CD14-positive monocyte (primary cell): ENCODE data around the gene MRNIP. TPM values are rescaled to one million over a fixed set of nuclear protein-coding genes. Genes with fewer than 3 reads are reported as not detected.
A peak's percentile ranks its signal among the peaks of the same experiment; 100 is the strongest.

ENCODE experiments used
- DNase-seq, 3 donors: peaks; one replicate each; pipeline ENCODE4 v3.0.0-alpha.2; 2011 to 2022
- H2AFZ ChIP-seq: 2 replicates; pipeline ENCODE4 v1.6.0; 2012; ENCODE audit warnings: mild to moderate bottlenecking, low read depth, low read length, inconsistent platforms; ENCODE audit not compliant: insufficient read depth, poor library complexity, severe bottlenecking
- H3K27ac ChIP-seq, 2 donors: 1 replicate in 1 of 2; 2 replicates in 1 of 2; pipeline ENCODE4 v1.5.1; 2012 to 2013; ENCODE audit warnings: low read length in 2 of 2, control low read depth in 1 of 2, inconsistent platforms in 1 of 2, low read depth in 1 of 2, mild to moderate bottlenecking in 1 of 2
- H3K27me3 ChIP-seq, 2 donors: one replicate each; pipeline versions ENCODE4 v1.6.0 to v1.6.1; 2011 to 2013; ENCODE audit warnings: low read length in 2 of 2; ENCODE audit not compliant: control insufficient read depth in 2 of 2, insufficient read depth in 2 of 2
- H3K36me3 ChIP-seq, 2 donors: replicated peaks in 1 of 2; 1 replicate in 1 of 2; 2 replicates in 1 of 2; pipeline versions ENCODE4 v1.5.1 to v1.6.1; 2012 to 2013; ENCODE audit warnings: low read length in 2 of 2, control low read depth in 1 of 2, inconsistent platforms in 1 of 2, mild to moderate bottlenecking in 1 of 2; ENCODE audit not compliant: insufficient read depth in 2 of 2, control insufficient read depth in 1 of 2
- H3K4me1 ChIP-seq, 2 donors: 1 replicate in 1 of 2; 2 replicates in 1 of 2; pipeline versions ENCODE4 v1.5.1 to v1.6.1; 2012 to 2013; ENCODE audit warnings: low read length in 2 of 2, control low read depth in 1 of 2, inconsistent platforms in 1 of 2, mild to moderate bottlenecking in 1 of 2, moderate library complexity in 1 of 2; ENCODE audit not compliant: insufficient read depth in 2 of 2, control insufficient read depth in 1 of 2
- H3K4me2 ChIP-seq: replicated peaks from 2 replicates; pipeline ENCODE3; 2012; ENCODE audit warnings: low read length, moderate library complexity, mild to moderate bottlenecking; ENCODE audit not compliant: poor library complexity, severe bottlenecking; ENCODE audit errors: extremely low read depth
- H3K4me3 ChIP-seq, 3 experiments: fragments of 200-600 bp in 1 of 3; sonication (generic) in 1 of 3; replicated peaks in 1 of 3; 1 replicate in 2 of 3; 2 replicates in 1 of 3; pipeline ENCODE4 v1.5.1; 2011 to 2013; ENCODE audit warnings: low read length in 3 of 3, mild to moderate bottlenecking in 3 of 3, control low read depth in 2 of 3, low read depth in 2 of 3, inconsistent platforms in 1 of 3, moderate library complexity in 1 of 3
- H3K79me2 ChIP-seq: 2 replicates; pipeline ENCODE4 v1.6.0; 2012; ENCODE audit warnings: mild to moderate bottlenecking, control low read depth, inconsistent platforms, low read length, moderate library complexity; ENCODE audit not compliant: insufficient read depth
- H3K9ac ChIP-seq: 2 replicates; pipeline ENCODE4 v1.6.0; 2017; ENCODE audit warnings: low read length, mild to moderate bottlenecking; ENCODE audit not compliant: insufficient read depth, poor library complexity, severe bottlenecking
- H3K9me3 ChIP-seq, 2 donors: replicated peaks in 1 of 2; 1 replicate in 1 of 2; 2 replicates in 1 of 2; pipeline versions ENCODE4 v1.5.1 to v1.6.1; 2012 to 2013; ENCODE audit warnings: low read length in 2 of 2, control low read depth in 1 of 2; ENCODE audit not compliant: control insufficient read depth in 1 of 2, insufficient read depth in 1 of 2
- H4K20me1 ChIP-seq: 2 replicates; pipeline ENCODE4 v1.6.0; 2012; ENCODE audit warnings: mild to moderate bottlenecking, low read length, control low read depth, moderate library complexity; ENCODE audit not compliant: insufficient read depth
- H3K27ac Mint-ChIP-seq, 7 donors: one replicate each; pipeline ENCODE4 v1.8.0; 2020; ENCODE audit warnings: mild to moderate bottlenecking in 7 of 7, mixed read lengths in 7 of 7, moderate library complexity in 6 of 7, inconsistent platforms in 2 of 7
- H3K27me3 Mint-ChIP-seq, 3 donors: one replicate each; pipeline ENCODE4 v1.8.0; 2021 to 2022; ENCODE audit warnings: low read depth in 3 of 3, mild to moderate bottlenecking in 3 of 3, mixed read lengths in 3 of 3, moderate library complexity in 3 of 3, inconsistent platforms in 1 of 3
- H3K36me3 Mint-ChIP-seq, 2 donors: one replicate each; pipeline ENCODE4 v1.8.0; 2020; ENCODE audit warnings: mixed read lengths in 2 of 2, inconsistent platforms in 1 of 2, mild to moderate bottlenecking in 1 of 2
- H3K4me1 Mint-ChIP-seq: one replicate; pipeline ENCODE4 v1.8.0; 2020; ENCODE audit warnings: mild to moderate bottlenecking, mixed read lengths
- H3K4me3 Mint-ChIP-seq, 2 donors: one replicate each; pipeline ENCODE4 v1.8.0; 2020; ENCODE audit warnings: mild to moderate bottlenecking in 2 of 2, mixed read lengths in 2 of 2, moderate library complexity in 1 of 2
- H3K9me3 Mint-ChIP-seq, 7 donors: one replicate each; pipeline ENCODE4 v1.8.0; 2020 to 2022; ENCODE audit warnings: mixed read lengths in 7 of 7, mild to moderate bottlenecking in 6 of 7, moderate library complexity in 6 of 7, inconsistent platforms in 2 of 7
- WGBS: methylation state at CpG from one replicate; pipeline ENCODE4 v1.1.5; 2013; ENCODE audit warnings: missing lambda C conversion rate; ENCODE audit not compliant: insufficient coverage; 5-methylcytosine and 5-hydroxymethylcytosine counted together
- intact Hi-C, 2 donors: fragments of 100-400 bp; cut with micrococcal nuclease; formaldehyde crosslinking; loops; one replicate each; pipeline versions ENCODE4 v1.15.0 to v1.15.1; 2023
- polyA plus RNA-seq, 3 donors: library from polyadenylated mRNA; depleted of rRNA in 1 of 3; unstranded in 2 of 3; stranded (reverse) in 1 of 3; fragments of 300-500 nt in 2 of 3; fragments of >200 nt in 1 of 3; fragmentation: Illumina TruSeq in 2 of 3; gene quantifications; 1 replicate in 2 of 3; 2 replicates in 1 of 3; pipeline ENCODE4 v1.2.3, GENCODE V29; 2012 to 2021
- TF ChIP-seq, protein P1 (sequence below): fragments of 200-600 bp; IDR thresholded peaks from one replicate; pipeline ENCODE4 v1.8.0; 2022; ENCODE audit warnings: antibody characterized with exemption, mild to moderate bottlenecking

MRNIP gene
- polyA plus RNA-seq, 3 donors = 1.2 to 23.0 (median 1.4) TPM

DNA sequence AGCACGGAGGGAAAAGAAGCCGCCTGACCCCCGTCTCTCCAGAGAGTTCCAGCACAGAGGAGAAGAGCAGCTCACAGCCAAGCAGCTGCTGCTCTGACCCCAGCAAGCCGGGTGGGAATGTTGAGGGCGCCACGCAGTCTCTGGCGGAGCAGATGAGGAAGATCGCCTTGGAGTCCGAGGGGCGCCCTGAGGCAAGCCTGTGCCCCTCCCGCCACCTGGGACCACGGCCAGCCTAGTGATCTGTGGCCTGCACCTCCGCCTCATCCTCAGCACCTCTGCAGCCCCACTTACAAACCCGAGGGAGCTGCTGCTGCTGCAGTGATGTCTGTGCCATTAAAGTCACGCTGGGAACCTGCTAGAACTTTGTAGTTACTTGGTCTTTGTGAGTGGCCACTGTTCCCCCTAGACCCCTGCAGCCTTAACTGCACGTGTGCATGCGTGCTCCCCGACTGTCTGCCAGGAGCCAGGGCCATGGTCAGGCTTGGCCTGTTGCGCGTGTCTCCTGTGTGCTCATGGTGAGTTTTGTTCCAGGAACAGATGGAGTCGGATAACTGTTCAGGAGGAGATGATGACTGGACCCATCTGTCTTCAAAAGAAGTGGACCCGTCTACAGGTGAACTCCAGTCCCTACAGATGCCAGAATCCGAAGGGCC lies 25.4 kb downstream of the MRNIP start:
- Histone ChIP-seq H3K27ac (no peak overlapping the region), H3K79me2 (peaks cover 25% of the 10 kb centered on the region), H2AFZ (no peak overlapping the region), H4K20me1 (peaks cover 85% of the 10 kb centered on the region), H3K9me3 (no peaks in the 10 kb centered on the region), H3K4me1 (peaks cover 0 to 10% of the 10 kb centered on the region in 2 donors), H3K27me3 (no peaks in the 10 kb centered on the region), H3K9ac (no peak overlapping the region), H3K4me2 (no peak overlapping the region), H3K36me3 (peaks cover 89 to 91% of the 10 kb centered on the region in 2 donors), H3K4me3 (no peak overlapping the region)
- H3K27ac Mint-ChIP-seq = no peak overlapping the region
- H3K27me3 Mint-ChIP-seq = no peaks in the 10 kb centered on the region
- no peak overlapping the region for H3K4me3 Mint-ChIP-seq
- TF ChIP-seq, protein P1, sequence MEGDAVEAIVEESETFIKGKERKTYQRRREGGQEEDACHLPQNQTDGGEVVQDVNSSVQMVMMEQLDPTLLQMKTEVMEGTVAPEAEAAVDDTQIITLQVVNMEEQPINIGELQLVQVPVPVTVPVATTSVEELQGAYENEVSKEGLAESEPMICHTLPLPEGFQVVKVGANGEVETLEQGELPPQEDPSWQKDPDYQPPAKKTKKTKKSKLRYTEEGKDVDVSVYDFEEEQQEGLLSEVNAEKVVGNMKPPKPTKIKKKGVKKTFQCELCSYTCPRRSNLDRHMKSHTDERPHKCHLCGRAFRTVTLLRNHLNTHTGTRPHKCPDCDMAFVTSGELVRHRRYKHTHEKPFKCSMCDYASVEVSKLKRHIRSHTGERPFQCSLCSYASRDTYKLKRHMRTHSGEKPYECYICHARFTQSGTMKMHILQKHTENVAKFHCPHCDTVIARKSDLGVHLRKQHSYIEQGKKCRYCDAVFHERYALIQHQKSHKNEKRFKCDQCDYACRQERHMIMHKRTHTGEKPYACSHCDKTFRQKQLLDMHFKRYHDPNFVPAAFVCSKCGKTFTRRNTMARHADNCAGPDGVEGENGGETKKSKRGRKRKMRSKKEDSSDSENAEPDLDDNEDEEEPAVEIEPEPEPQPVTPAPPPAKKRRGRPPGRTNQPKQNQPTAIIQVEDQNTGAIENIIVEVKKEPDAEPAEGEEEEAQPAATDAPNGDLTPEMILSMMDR = no peak
- WGBS = 97% methylated on average over 20 of the region's 23 CpGs
- peaks cover 85 to 95% of the 10 kb centered on the region in 2 donors for H3K36me3 Mint-ChIP-seq
- peaks cover 11% of the 10 kb centered on the region for H3K4me1 Mint-ChIP-seq
- DNase-seq = no peak
- intact Hi-C loops = no loop called here
- H3K9me3 Mint-ChIP-seq = peaks cover 0 to 2% (median 0%) of the 10 kb centered on the region in 7 donors

DNA sequence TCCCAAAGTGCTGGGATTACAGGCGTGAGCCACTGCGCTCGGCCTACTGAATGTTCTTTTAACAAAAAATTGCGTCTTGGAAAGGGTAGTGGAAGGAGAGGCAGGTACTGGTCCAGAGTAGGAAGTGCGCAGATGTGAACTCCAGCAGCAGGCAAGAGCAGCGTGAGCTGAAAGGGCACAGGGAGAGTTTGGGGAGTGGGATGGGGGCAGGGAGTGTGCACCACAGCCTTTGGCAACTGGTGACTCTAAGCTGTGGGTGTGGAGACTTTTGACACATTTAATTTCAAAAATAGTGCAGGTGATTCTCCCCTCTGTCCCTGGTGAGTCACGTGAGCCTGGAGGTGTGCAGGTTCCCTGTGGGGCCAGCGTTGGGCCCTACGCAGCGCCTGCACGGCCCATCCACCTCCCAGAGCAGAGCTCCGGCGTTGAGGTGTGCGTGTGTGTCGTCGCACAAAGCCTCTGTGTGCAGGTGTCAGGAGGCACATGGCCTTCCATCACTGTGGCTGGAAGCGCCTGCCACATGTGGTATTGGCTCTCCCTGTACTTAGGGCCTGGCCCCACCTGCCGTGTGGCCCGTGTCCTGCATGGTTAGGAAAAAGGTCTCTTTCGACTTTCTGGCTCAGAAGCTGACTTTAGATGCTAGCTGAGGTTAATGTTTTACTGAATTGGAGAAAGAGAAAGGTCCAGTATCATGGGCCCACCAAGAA lies 26.4 kb downstream of the MRNIP start:
- H3K4me2 ChIP-seq = no peak overlapping the region
- Mint-ChIP-seq H3K4me1 (peaks cover 20% of the 10 kb centered on the region), H3K9me3 (peaks cover 0 to 2% (median 0%) of the 10 kb centered on the region in 7 donors), H3K27ac (peak overlapping the region in 2 of 7 donors; percentile 2 to 52), H3K4me3 (no peak overlapping the region), H3K36me3 (peaks cover 83 to 94% of the 10 kb centered on the region in 2 donors), H3K27me3 (no peaks in the 10 kb centered on the region)
- no peak for DNase-seq
- H2AFZ ChIP-seq = no peak overlapping the region
- no peaks in the 10 kb centered on the region for H3K9me3 ChIP-seq
- H3K27ac ChIP-seq = no peak overlapping the region
- H3K27me3 ChIP-seq = no peaks in the 10 kb centered on the region
- TF ChIP-seq, protein P1 = no peak
- 96% methylated on average over 18 of the region's 20 CpGs for WGBS
- peaks cover 10 to 19% of the 10 kb centered on the region in 2 donors for H3K4me1 ChIP-seq
- intact Hi-C loops = no loop called here
- H3K9ac ChIP-seq = no peak overlapping the region
- no peak overlapping the region for H3K4me3 ChIP-seq
- H4K20me1 ChIP-seq = peaks cover 85% of the 10 kb centered on the region
- H3K79me2 ChIP-seq = peaks cover 25% of the 10 kb centered on the region
- H3K36me3 ChIP-seq = peaks cover 85 to 86% of the 10 kb centered on the region in 2 donors
